HFF-Myc (cell line): ENCODE data around the gene TNFRSF1B.

ENCODE experiments used
- DNase-seq: peaks from one replicate; pipeline ENCODE4 v3.0.0-alpha.2; 2011; ENCODE audit warnings: low read depth; ENCODE audit errors: extremely low read depth
- H3K4me3 ChIP-seq: replicated peaks from 2 replicates; pipeline ENCODE4 v1.5.1; 2011; ENCODE audit warnings: low read depth, mild to moderate bottlenecking, control low read depth, low read length
- CTCF ChIP-seq: IDR thresholded peaks from 2 replicates; pipeline ENCODE4 v1.5.1; 2012; ENCODE audit warnings: mild to moderate bottlenecking, low read depth, low read length, control low read depth; ENCODE audit errors: missing control alignments

The TNFRSF1B gene

GRCh38 chr1:12251442-12251841, 84.7 kb downstream of the TNFRSF1B start:
- TF ChIP-seq CTCF = no peak
- no peak for DNase-seq
- no peak overlapping the region for H3K4me3 ChIP-seq

- no peak for DNase-seq
- no peak for TF ChIP-seq CTCF
- H3K4me3 ChIP-seq = no peak overlapping the region
Observed at GRCh38 chr1:12255913-12256312, 89.1 kb downstream of the TNFRSF1B start.

GRCh38 chr1:12258272-12258671, 91.5 kb downstream of the TNFRSF1B start:
- TF ChIP-seq CTCF = no peak
- no peak overlapping the region for H3K4me3 ChIP-seq
- DNase-seq = no peak
